ENCODE results near the gene ANKRD18A. TPM values are rescaled to one million over a fixed set of nuclear protein-coding genes. Genes with fewer than 3 reads are reported as not detected.

Gene ANKRD18A
- total RNA-seq, 2 experiments from 2014 or later: 7.2 to 7.8 TPM

DNA sequence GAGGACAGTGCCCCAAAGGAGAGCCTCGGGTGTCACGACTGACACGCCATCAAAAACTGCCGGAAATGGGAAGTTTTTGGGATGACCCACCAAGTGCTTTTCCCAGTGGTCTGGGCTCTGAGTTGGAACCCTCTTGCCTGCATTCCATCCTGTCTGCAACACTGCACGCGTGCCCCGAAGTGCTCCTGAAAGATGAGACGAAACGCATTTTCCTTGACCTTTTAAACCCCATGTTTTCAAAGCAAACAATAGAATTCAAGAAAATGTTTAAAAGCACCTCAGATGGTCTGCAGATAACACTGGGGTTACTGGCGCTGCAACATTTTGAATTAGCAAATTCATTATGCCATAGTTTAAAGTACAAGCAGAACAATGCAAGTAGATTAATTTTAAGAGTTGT is 92.9 kb downstream of the ANKRD18A start:
- H3K36me3 Mint-ChIP-seq (ENCODE audit: low read depth): no peaks in the 10 kb centered on the region
- ChIA-PET POLR2A (no interaction called here), CTCF (no interaction called here)
- no peaks in the 10 kb centered on the region for H3K4me1 Mint-ChIP-seq (ENCODE audit: low read depth)
- Histone ChIP-seq H3K4me1 (ENCODE audit: insufficient read depth, low read length) (no peaks in the 10 kb centered on the region), H3K27me3 (ENCODE audit: control insufficient read depth in 1 of 2, insufficient read depth in 2 of 2, low read length in 2 of 2) (no peaks in the 10 kb centered on the region), H3K9me3 (ENCODE audit: control insufficient read depth in 1 of 2, insufficient read depth in 1 of 2, low read length in 2 of 2) (peaks cover 0 to 9% of the 10 kb centered on the region in 2 experiments), H3K36me3 (ENCODE audit: insufficient read depth, low read length) (no peaks in the 10 kb centered on the region), H3K4me3 (ENCODE audit: low read length) (no peak overlapping the region), H3K27ac (ENCODE audit: low read depth in 1 of 2, low read length in 2 of 2) (no peak overlapping the region)
- H3K27me3 Mint-ChIP-seq: no peaks in the 10 kb centered on the region
- H3K4me3 Mint-ChIP-seq: no peak overlapping the region
- H3K27ac Mint-ChIP-seq: no peak overlapping the region
- intact Hi-C loops (cut with DNase I, micrococcal nuclease): no loop called here
- DNase-seq (no peak), ATAC-seq (ENCODE audit: poor library complexity) (no peak)
- TF ChIP-seq CTCF (IDR thresholded peaks at IDR 0.05): no peak
- peaks cover 3% of the 10 kb centered on the region for H3K9me3 Mint-ChIP-seq

- Mint-ChIP-seq H3K36me3 (ENCODE audit: low read depth) (no peaks in the 10 kb centered on the region), H3K9me3 (peaks cover 3% of the 10 kb centered on the region), H3K27ac (no peak overlapping the region), H3K27me3 (no peaks in the 10 kb centered on the region), H3K4me3 (no peak overlapping the region), H3K4me1 (ENCODE audit: low read depth) (no peaks in the 10 kb centered on the region)
- TF ChIP-seq CTCF (IDR thresholded peaks at IDR 0.05): no peak
- Histone ChIP-seq H3K27ac (ENCODE audit: low read depth in 1 of 2, low read length in 2 of 2) (no peak overlapping the region), H3K27me3 (ENCODE audit: control insufficient read depth in 1 of 2, insufficient read depth in 2 of 2, low read length in 2 of 2) (no peaks in the 10 kb centered on the region), H3K9me3 (ENCODE audit: control insufficient read depth in 1 of 2, insufficient read depth in 1 of 2, low read length in 2 of 2) (peaks cover 0 to 9% of the 10 kb centered on the region in 2 experiments), H3K4me1 (ENCODE audit: insufficient read depth, low read length) (no peaks in the 10 kb centered on the region), H3K36me3 (ENCODE audit: insufficient read depth, low read length) (no peaks in the 10 kb centered on the region), H3K4me3 (ENCODE audit: low read length) (no peak overlapping the region)
- DNase-seq (no peak), ATAC-seq (ENCODE audit: poor library complexity) (no peak)
- CTCF ChIA-PET: no interaction called here
- POLR2A ChIA-PET: no interaction called here
- intact Hi-C loops (cut with DNase I, micrococcal nuclease): no loop called here
These were observed 93.8 kb downstream of the ANKRD18A start for GRCh38 chr9:38526591-38526990.

DNA sequence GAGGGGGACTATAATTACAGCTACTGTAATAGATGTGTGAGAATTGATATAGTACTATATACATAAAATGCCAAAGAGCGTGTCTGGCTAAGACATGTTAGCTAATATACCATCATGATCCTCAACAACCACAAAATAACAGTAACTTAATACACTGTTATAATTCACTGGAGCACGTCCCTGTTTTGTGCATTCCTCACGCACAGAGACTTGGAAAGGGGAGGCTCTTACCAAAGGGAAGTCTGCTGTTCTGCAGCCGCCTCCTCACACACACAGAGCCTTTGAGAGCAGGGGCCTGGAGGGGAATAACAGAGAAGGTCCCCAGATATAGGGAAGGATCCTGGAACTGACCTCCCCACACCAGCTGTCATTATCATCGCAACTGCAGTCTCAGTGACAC is 97.3 kb downstream of the ANKRD18A start:
- Mint-ChIP-seq H3K4me1 (ENCODE audit: low read depth) (no peaks in the 10 kb centered on the region), H3K4me3 (no peak overlapping the region), H3K27ac (no peak overlapping the region), H3K9me3 (no peaks in the 10 kb centered on the region), H3K27me3 (no peaks in the 10 kb centered on the region), H3K36me3 (ENCODE audit: low read depth) (no peaks in the 10 kb centered on the region)
- peaks cover 0 to 9% of the 10 kb centered on the region in 2 experiments for H3K9me3 ChIP-seq (ENCODE audit: control insufficient read depth in 1 of 2, insufficient read depth in 1 of 2, low read length in 2 of 2)
- ATAC-seq (ENCODE audit: poor library complexity) (no peak), DNase-seq (no peak)
- CTCF ChIA-PET: no interaction called here
- no peak overlapping the region for H3K4me3 ChIP-seq (ENCODE audit: low read length)
- H3K27me3 ChIP-seq (ENCODE audit: control insufficient read depth in 1 of 2, insufficient read depth in 2 of 2, low read length in 2 of 2): no peaks in the 10 kb centered on the region
- H3K36me3 ChIP-seq (ENCODE audit: insufficient read depth, low read length): no peaks in the 10 kb centered on the region
- intact Hi-C loops (cut with DNase I, micrococcal nuclease): no loop called here
- no peak for TF ChIP-seq CTCF (IDR thresholded peaks at IDR 0.05)
- H3K27ac ChIP-seq (ENCODE audit: low read depth in 1 of 2, low read length in 2 of 2): no peak overlapping the region
- POLR2A ChIA-PET: no interaction called here
- H3K4me1 ChIP-seq (ENCODE audit: insufficient read depth, low read length): no peaks in the 10 kb centered on the region

Measured in CD4-positive, alpha-beta T cell (primary cell).